GM18498 (cell line): ENCODE measurements around the gene CMSS1.

ENCODE experiments used
- ATAC-seq: cut with Tn5 transposase; IDR thresholded peaks from one replicate; pipeline ENCODE4 v1.9.1; 2021; ENCODE audit warnings: mild to moderate bottlenecking, moderate library complexity; ENCODE audit not compliant: unreplicated experiment

The CMSS1 gene

DNA sequence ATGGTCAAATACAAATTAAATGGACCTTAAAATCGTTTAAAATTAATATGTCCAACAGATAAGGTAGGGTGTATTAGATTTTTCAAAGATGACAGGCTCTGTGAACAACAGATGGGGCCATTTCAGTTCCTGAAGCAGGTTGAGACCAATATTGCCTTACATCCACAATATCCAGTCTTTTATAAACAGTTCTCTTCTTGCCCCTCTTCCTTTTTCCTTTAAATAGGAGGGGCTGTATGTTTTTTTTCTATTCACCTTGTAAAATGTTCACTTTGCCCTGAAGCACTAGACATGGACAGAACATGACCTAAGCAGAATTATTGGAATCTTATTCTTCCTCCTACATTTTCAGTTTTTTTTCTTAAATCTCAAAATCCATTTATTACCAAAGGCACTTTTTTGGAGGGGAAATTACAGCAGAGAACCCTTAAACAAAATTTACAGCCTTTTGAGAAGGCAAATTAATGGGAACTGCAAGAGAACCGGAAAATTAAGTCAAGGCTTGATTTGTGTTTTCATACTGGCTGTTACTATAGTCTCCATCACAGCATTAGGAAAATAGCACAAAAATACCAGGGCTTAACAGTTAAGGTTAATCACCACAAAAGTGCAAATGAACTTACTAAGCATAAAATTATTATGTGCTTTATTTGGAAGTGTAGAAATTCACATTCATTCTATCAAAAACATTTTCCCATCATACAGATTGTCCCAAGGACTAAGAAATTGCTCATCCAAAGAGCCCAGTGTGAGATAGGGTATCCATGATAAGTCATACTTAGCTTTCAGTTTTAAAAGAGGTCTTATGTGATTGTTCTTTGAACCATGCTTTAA is 55.8 kb downstream of the CMSS1 start:
- no peak for ATAC-seq

DNA sequence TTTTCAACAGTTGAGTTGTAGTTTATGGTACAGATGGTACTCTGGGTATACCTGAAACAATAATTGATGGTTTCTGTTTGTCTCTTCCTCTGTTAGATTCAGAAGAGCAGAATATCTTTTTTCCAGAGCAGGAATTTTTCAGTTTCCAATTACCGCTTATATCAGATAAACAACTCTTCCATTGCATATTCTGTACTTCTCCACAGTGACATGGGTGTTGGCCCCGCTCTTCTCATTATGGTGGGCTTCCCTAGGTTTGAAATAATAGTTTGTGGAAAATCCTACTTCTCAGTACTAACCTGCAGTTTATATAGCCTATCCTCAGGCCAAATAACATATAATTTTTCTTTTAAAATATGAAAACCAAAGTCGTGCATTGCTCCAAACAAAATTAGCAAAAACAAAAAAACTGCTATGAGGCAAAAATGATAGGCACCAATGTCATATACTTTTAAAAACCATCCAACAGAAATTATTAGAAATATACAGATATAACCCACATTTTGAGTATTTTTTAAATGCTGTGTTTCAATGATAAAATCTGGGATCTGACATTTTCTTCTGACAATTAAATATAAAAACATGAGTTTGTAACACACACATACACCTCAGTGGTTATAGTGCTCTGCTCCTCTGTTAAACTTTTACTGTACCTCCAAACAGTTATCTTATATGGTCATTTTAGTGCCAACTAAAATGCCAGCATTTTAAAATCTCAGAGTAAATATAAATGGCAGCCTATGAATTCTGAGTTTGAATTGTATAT is 56.8 kb downstream of the CMSS1 start:
- no peak for ATAC-seq

DNA sequence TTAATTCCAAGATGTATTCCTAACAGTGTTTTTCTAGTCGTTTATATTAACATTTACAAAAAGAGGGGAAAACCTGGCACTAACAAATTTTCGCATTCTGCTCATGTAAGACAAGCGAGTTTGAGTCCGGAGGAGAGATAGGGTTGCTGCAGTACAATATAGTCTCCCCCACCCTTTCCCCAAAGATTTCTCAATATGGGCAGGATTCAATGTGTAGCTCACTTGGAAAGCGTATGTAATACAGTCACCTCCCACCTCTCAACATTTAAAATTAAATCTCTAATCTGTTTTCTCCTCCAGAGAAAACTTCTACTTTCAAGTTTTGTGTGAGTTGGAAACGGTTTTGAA is 57.9 kb downstream of the CMSS1 start:
- no peak for ATAC-seq

DNA sequence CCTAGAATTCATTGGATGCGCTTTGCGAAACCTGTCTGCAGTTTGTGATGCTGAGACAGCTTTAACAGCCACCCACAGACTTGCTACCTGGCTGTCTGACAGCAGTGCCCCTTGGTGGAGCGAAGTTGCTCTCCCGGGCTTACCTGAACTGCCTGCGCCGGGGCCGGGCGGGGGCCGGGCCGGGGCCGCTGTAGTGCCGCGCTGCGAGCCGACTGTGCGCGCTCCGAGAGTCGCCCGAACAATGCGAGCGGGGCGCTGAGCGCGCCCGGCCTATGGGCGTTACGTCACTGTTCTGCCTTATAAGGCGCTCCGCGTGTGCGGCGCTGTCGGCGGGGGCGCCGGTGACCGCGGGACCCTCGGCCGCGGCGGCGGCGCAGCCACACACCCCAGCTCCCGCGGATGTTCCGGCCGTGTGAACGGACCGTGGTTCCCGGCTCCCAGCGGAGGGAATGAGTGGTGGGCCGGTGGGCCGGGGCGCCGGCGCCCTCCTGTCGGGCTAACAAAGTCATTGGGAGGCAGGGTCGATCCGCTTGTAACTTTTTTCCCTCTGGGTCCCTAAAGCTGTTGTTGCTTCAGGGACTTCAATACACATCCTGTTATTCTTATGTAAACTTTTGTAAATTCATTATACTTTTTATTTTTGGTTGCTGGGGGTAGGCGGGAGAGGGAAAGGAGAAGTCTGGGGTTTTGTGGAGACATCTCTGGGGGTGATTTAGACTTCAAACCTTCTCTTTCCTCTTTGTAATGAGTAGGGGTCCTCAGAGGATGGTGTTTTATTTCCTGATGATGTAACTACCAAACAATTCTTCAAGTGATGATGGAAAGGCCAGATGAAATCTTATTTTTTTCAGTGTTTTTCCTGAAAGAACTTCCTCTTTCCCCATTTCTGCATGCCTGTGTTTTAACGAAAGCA is 58.5 kb downstream of the CMSS1 start:
- ATAC-seq = peak; percentile 94

DNA sequence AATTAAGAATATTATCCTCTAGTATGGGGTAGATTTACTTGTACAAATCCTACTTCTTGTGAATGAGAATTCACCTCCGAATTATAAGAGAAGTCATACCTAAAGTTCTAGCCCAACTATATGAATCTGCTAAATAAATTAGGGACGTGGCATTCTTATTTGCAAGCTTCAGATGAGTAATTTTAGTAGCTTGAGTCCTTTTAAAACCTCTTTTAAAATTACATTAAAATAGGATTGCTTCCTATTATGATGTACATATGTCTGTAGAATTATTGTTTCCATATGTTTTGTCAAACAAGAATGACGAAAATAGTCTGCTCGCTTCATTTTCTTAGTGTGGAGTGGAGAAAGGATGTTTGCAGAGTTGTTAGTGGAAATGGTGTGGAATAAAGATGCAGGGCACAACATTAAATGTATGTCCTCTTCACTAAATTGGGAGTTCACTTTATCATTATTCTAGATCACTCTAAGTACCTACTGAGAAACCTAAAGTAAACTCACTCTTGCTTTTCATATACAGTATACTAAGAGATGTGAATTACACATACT is 59.4 kb downstream of the CMSS1 start:
- no peak for ATAC-seq

DNA sequence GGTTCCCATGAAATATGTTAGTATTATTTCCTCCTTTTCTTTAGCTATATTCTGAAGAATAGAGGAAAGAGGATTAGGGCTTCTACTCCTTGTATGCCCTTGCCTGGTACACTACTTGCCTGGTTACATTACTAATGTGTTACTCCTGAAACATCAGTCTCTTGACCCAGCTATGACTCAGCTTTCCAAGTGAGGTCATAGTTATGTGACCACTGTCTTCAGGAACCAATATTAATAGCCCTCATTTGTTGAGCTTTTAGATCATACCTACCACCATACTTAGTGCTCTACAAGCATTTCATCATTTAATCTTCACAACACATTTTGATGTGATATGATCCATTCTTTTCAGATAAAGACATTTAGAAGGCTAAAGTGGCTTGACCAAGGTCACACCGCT is 60.3 kb downstream of the CMSS1 start:
- peak; percentile 47 for ATAC-seq

DNA sequence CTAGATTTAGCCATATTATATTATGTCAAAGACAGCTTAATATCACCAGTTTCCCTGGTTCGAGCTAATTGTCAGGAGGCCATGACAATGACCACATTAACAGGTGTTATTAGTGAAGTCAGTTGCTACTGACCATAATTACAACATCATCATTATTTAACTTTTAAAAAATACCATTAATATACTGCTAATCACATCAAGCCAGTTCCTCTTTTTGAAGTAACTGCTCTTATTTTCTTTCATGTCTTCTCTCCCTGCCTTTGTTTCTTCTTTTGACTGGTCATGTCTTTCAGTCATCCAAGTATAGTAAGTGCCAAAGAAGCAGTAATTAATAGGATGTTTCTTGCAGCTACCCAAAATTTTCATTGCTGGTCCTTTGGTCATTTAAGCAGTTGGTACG is 61.6 kb downstream of the CMSS1 start:
- ATAC-seq = no peak

DNA sequence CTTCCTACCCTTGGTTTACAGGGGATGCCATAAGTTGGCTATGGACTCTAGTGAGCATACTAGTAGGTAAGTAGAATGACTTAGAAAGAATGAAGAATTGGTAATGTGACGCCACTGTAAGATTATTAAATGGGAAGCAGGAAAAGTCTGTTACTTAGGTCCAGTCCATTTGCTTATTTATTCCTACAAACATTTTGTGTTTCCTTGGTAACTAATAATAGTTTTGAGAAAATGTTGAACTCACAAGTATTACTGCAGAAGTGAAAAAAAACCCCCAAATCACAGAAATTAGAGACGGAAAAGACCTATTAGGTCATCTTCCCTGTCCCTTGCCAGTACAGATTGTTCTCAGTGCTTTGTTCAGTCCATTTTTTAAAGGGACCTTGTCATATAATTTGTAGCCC is 63.5 kb downstream of the CMSS1 start:
- no peak for ATAC-seq

DNA sequence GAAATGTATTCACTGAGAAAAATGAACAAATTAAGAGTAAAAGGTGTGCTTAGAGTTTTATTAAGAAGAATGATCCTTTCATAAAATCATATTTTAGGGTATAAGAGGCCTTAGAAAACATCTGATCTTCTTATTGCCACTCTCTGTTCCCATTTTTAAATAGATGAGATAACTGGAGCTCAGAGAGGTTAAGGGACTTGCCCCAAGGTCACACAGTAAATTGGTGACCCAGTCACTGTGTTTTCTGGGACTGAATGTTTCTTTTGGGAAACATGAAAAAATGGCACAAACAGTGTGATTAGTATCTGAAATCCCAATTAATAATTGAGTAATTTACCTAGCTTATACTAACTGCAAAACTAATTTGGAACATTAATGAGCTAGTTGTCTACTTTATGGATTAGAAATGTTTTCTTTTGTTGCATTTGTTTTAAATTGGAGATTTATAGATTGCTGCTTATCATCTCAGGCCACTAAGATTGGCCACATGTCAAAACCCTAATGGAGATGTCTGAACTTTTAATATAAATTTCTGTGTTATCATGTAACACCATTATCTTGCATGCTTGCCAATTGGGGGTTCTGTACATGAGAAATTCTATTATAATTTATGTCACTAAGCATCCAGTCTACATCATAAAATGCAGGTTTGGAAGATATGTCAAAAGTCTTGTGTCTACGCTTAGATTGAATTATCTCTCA is 64.9 kb downstream of the CMSS1 start:
- ATAC-seq = no peak

DNA sequence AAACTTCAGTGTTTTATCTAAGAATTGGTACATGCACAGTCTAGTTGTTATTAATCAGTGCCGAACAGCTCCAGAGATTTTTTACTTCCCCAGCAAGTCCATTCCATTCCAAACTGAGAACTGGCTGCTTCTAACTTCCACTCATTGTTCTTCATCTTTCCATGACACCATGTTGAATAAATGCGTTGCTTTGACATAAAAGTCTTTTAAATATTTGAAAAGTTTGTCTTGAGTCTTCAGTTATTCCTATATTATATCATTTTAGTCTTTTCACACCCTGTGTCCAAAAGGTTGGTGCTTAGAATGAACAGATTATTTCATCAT is 65.4 kb downstream of the CMSS1 start:
- ATAC-seq = no peak

DNA sequence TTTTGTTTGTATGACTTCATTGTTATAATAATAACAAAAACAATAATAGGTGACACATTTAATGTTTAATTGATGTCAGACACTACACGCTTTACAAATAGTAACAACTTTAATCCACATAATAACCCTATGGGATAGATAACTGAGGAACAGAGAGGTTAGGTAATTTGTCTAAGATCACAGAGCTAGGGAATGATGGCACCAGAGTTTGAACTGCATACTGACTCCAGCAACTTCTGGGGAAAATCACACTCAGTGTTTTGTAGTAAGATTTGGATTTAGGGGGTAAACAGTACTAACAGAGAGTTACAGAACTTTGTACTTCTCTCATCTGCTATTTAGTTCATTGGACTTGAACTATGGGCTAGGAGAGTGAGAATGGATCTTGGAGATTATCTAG is 66.0 kb downstream of the CMSS1 start:
- no peak for ATAC-seq

DNA sequence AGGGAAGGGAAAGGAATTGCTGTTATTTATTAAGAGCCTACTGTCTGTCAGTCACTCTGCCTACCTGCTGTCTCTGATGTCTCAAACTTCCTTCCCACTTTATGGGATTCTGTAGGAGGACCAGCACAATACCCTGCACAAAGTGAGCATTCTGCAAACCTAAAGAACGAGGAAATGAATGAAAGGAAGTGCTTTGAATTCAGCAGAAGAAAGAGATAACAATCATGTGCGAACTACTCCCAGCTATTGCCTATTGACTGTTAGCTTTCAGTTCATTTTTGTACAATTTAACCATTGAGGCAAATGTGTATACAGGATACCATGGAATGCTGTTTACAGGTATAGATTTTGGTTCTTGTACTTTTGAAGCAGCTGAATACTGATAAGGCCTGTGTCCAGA is 66.8 kb downstream of the CMSS1 start:
- no peak for ATAC-seq

DNA sequence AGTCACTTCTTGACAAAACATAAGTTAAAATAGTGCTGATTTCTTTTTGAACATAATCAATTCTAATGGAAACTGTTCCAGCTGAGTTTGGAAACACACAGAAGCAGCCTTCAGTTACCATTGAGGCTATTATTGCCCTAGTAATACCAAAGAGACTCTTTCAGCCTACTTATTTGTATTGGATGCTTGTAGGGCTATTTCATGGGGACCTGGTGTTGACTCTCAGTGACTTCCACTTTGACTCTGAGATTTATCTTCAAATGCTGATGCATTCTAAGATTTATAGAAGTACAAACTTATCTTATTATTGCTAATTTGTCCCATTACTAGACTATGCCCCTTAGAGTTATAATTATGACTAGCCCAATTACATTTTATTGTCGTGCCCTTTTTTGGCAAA is 67.4 kb downstream of the CMSS1 start:
- no peak for ATAC-seq

DNA sequence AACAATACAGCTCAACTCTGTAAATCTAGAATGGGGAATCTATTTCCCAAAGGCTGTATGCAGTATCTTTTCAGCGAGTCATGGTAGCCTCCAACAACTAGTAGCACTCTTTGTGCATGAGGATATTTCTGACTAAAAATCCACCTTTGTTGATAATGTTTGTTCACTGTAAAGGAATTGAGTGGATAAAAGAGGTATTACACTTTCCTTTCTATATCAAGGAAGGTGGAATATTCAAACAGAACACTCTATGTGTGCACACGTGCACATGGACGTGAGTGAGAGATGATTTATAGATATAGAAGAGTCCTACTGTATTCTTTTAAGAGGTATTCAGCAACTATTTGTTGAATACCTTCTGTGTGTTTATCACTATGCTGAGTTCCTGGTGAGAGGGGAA is 68.2 kb downstream of the CMSS1 start:
- no peak for ATAC-seq

DNA sequence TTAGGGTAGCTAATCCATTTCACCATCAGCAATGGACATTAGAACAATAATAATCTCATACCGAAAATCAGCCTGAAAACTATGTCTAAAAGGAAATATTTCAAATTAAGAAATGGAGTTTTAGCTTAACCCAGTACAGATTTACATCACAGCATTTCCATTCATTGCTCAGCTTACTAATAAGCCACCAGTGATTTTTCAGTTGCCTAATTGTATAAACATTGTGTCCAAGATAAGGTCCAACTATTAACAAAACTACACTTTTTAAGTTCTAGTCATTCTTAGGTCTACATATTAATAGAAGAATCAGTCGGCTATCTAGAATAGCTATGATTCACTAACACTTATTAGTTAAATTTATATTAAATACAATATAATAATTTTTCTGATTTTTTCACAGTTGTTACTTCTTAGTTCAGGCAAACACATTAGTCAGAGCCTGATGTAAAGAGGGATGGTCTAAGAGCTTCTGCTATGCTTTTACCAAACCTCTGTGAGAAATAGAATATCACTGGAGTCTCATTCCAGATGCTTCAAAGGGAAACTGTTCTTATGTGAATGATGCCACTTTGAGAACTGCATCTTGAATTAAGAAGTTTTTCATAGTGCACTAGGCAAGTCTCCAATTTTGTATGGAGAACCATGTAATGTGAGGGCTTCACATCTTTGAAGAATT is 74.1 kb downstream of the CMSS1 start:
- ATAC-seq = no peak

DNA sequence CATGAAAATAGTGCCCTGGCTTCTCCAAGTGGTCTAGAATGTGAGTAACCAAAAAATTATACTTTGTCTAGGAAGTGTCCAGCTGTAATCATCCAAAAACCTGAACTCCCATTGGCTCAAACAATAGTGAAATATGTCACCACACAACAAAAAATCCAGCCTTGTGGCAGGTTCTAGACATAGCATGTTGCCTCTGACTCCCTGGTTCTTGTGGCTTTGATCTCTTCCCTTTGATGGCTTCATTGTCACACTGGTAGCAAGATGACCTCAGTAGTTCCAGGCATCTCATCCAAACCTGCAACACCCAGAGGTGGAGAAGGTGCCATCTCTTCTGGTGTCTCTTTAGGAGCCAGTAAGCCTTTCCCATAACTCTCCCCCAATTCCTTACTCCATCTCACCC is 74.7 kb downstream of the CMSS1 start:
- no peak for ATAC-seq

DNA sequence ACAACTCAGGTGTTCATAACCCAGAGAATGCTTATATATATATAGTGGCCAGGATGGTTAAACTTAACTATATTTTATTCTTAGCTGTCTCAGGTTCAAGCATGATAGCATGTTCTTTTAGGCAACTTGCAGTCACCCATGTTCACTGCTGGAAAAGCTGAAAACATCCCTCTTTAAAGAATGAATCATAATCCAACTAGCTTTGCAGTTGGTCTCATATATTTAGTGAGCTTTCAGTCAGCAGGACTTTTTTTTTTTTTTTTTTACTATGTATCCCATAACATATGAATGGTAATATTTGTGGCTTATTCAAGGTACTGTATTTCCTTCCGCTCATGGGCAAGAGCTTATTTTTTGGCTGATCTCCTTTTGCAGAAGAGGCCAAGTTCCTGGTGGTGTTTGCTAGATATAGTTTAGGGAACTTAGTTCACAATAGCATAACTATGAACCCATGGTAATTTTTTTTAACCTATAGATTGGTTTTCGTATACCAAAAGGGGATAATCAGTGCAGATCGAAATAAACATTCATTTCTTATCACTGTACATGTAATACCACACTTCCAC is 77.6 kb downstream of the CMSS1 start:
- no peak for ATAC-seq

DNA sequence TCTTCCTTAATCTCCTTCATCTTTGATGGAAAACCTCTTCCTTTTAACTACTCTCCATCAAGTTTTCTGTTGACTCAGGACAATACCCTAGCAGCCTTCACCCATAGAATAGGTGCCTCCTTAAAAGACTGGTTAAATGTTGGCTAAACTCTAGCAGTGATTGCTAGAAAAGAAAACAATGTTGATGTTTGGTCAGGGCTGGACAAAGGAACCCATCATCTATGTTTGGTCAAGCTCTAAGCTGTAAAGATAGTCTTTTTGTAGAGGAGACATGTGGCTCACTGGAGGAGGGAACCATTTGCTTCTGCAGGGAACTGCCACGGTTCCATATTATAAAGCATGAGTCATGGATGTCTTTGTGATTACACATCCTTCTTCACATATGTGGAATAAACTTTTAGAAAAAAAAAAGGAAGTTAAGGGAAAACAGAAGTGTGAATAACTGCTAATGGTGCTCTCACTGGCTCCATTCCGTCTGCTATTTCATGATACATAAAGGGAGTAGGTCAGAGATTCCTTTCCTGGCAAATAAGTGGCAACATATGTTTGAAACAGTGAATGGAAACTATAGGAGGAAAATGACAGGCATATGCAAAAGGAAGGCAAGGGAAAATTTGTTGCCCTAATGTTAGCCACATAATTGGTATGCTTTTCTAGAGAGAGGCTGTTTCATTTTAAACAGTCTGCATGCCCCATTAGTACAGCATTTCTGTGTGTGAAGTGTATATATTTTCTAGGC is 78.2 kb downstream of the CMSS1 start:
- no peak for ATAC-seq

DNA sequence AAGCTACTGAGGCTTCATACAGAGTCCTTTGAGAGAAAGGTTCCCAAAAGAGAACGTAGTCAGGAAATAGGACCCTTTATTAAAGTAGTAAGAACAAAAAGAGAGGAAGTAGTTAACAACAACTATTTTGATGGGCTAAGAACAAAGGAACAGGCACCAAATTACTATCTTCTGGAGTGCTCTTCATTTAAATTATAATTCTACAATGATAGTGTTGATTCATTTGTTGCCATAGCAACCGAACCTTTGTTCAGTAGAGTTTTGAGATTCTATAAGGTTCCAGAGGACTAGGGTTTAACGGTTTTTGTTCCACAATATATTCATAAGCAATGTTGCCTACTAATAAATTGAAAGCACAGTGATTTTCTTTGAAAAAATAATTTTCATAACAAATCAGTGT is 78.8 kb downstream of the CMSS1 start:
- no peak for ATAC-seq
